ENCODE measurements around the gene PDGFB.

PDGFB gene

DNA sequence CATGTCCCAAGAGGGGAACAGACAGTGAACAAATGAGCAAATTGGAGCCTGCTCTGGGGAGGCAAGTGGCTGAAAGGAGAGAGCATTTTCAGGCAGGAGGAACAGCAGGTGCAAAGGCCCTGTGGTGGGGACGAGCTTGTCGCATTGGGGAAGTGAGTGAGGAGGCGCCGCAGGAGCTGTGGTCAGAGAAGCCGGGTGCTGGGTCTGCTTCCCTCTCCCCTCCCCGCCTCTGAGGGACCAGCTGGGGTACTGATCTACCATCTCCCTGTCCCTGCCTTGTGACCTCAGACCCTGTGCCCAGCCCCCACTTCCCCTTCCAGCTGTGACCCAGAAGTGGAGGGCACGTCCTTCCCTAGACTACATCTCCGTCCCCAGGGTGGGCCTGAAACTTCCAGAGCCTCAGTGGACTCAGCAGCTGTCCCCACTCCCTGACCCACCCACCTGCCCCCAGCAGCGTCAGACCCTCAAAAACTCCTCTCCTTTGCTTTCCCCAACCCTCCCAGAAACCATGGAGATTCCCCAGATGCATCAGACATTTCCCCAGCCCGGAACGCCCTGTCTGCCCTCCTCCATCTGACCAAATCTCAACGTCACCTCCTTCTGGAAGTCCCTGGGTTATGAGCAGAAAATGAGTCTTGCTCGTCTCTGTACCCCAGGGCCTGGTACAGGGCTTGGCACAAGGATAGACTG lies 19.7 kb upstream of the PDGFB start:
- Histone ChIP-seq H3K14ac (ENCODE audit: low read length in 2 of 2) (peak overlapping the region in 1 of 2 experiments; percentile 58), H2BK15ac (ENCODE audit: low read depth, poor library complexity, severe bottlenecking) (no peak overlapping the region), H3K4ac (ENCODE audit: low read depth in 1 of 2, low read length in 2 of 2) (no peak overlapping the region), H2BK12ac (ENCODE audit: low read length in 2 of 2) (no peak overlapping the region), H3K9me3 (ENCODE audit: control insufficient read depth, low read length) (peaks cover 8% of the 10 kb centered on the region), H3K79me1 (replicated peaks; ENCODE audit: low read length, poor library complexity, severe bottlenecking) (no peaks in the 10 kb centered on the region), H4K8ac (ENCODE audit: low read length) (no peak overlapping the region), H3K18ac (ENCODE audit: low read depth in 1 of 2, low read length in 2 of 2) (no peak overlapping the region), H3K27me3 (ENCODE audit: control insufficient read depth in 1 of 2, insufficient read depth in 1 of 2, low read length in 2 of 2) (no peaks in the 10 kb centered on the region), H3K9ac (ENCODE audit: low read length) (no peak overlapping the region), H3K4me2 (ENCODE audit: low read length, poor library complexity, severe bottlenecking) (no peak overlapping the region), H4K91ac (ENCODE audit: low read length) (no peak overlapping the region), H2AFZ (ENCODE audit: low read depth, low read length) (no peak overlapping the region), H3K4me1 (ENCODE audit: control insufficient read depth, insufficient read depth, low read depth, low read length) (peaks cover 13% of the 10 kb centered on the region), H3K36me3 (ENCODE audit: control insufficient read depth in 1 of 2, insufficient read depth in 2 of 2, low read depth in 1 of 2, low read length in 2 of 2) (no peaks in the 10 kb centered on the region), H3K4me3 (ENCODE audit: insufficient read depth in 1 of 2, low read depth in 1 of 2, low read length in 2 of 2) (no peak overlapping the region), H2BK120ac (ENCODE audit: low read depth, low read length) (no peak overlapping the region), H3K23ac (ENCODE audit: low read length in 2 of 2) (no peak overlapping the region), H3K27ac (ENCODE audit: low read length, poor library complexity, severe bottlenecking) (no peak overlapping the region), H2BK5ac (ENCODE audit: low read depth, low read length, poor library complexity, severe bottlenecking) (no peak overlapping the region), H2AK5ac (ENCODE audit: low read length, severe bottlenecking) (no peak overlapping the region)
- WGBS, result 89% methylated on average over 13 of the region's 13 CpGs
- no peak for DNase-seq

- no peak for DNase-seq
- H3K14ac ChIP-seq (ENCODE audit: low read length in 2 of 2), result peak overlapping the region in 1 of 2 experiments; percentile 58
- 92% methylated on average over 6 of the region's 10 CpGs for WGBS
- no peak overlapping the region for H2BK5ac ChIP-seq (ENCODE audit: low read depth, low read length, poor library complexity, severe bottlenecking)
- no peaks in the 10 kb centered on the region for H3K79me1 ChIP-seq (replicated peaks; ENCODE audit: low read length, poor library complexity, severe bottlenecking)
- no peak overlapping the region for H3K4ac ChIP-seq (ENCODE audit: low read depth in 1 of 2, low read length in 2 of 2)
- no peak overlapping the region for H3K4me3 ChIP-seq (ENCODE audit: insufficient read depth in 1 of 2, low read depth in 1 of 2, low read length in 2 of 2)
- H3K4me2 ChIP-seq (ENCODE audit: low read length, poor library complexity, severe bottlenecking), result no peak overlapping the region
- H3K9me3 ChIP-seq (ENCODE audit: control insufficient read depth, low read length), result peaks cover 8% of the 10 kb centered on the region
- H3K27me3 ChIP-seq (ENCODE audit: control insufficient read depth in 1 of 2, insufficient read depth in 1 of 2, low read length in 2 of 2), result no peaks in the 10 kb centered on the region
- no peak overlapping the region for H2BK15ac ChIP-seq (ENCODE audit: low read depth, poor library complexity, severe bottlenecking)
- peaks cover 7% of the 10 kb centered on the region for H3K4me1 ChIP-seq (ENCODE audit: control insufficient read depth, insufficient read depth, low read depth, low read length)
- H3K36me3 ChIP-seq (ENCODE audit: control insufficient read depth in 1 of 2, insufficient read depth in 2 of 2, low read depth in 1 of 2, low read length in 2 of 2), result no peaks in the 10 kb centered on the region
- H3K18ac ChIP-seq (ENCODE audit: low read depth in 1 of 2, low read length in 2 of 2), result no peak overlapping the region
- no peak overlapping the region for H3K9ac ChIP-seq (ENCODE audit: low read length)
- H2BK12ac ChIP-seq (ENCODE audit: low read length in 2 of 2), result no peak overlapping the region
- H2BK120ac ChIP-seq (ENCODE audit: low read depth, low read length), result no peak overlapping the region
- H2AFZ ChIP-seq (ENCODE audit: low read depth, low read length), result no peak overlapping the region
- H4K8ac ChIP-seq (ENCODE audit: low read length), result no peak overlapping the region
- H2AK5ac ChIP-seq (ENCODE audit: low read length, severe bottlenecking), result no peak overlapping the region
- no peak overlapping the region for H3K27ac ChIP-seq (ENCODE audit: low read length, poor library complexity, severe bottlenecking)
- no peak overlapping the region for H4K91ac ChIP-seq (ENCODE audit: low read length)
- no peak overlapping the region for H3K23ac ChIP-seq (ENCODE audit: low read length in 2 of 2)
Observed at GRCh38 chr22:39263626-39264348, 19.0 kb upstream of the PDGFB start.

GRCh38 chr22:39259666-39260065 lies 14.9 kb upstream of the PDGFB start:
- Histone ChIP-seq H3K4me3 (ENCODE audit: insufficient read depth in 1 of 2, low read depth in 1 of 2, low read length in 2 of 2) (no peak overlapping the region), H3K36me3 (ENCODE audit: control insufficient read depth in 1 of 2, insufficient read depth in 2 of 2, low read depth in 1 of 2, low read length in 2 of 2) (no peaks in the 10 kb centered on the region), H2BK5ac (ENCODE audit: low read depth, low read length, poor library complexity, severe bottlenecking) (no peak overlapping the region), H3K18ac (ENCODE audit: low read depth in 1 of 2, low read length in 2 of 2) (no peak overlapping the region), H2AK5ac (ENCODE audit: low read length, severe bottlenecking) (no peak overlapping the region), H3K79me1 (replicated peaks; ENCODE audit: low read length, poor library complexity, severe bottlenecking) (no peaks in the 10 kb centered on the region), H3K23ac (ENCODE audit: low read length in 2 of 2) (no peak overlapping the region), H4K8ac (ENCODE audit: low read length) (no peak overlapping the region), H2BK12ac (ENCODE audit: low read length in 2 of 2) (no peak overlapping the region), H4K91ac (ENCODE audit: low read length) (no peak overlapping the region), H3K14ac (ENCODE audit: low read length in 2 of 2) (no peak overlapping the region), H3K27me3 (ENCODE audit: control insufficient read depth in 1 of 2, insufficient read depth in 1 of 2, low read length in 2 of 2) (no peaks in the 10 kb centered on the region), H3K9ac (ENCODE audit: low read length) (no peak overlapping the region), H3K9me3 (ENCODE audit: control insufficient read depth, low read length) (peaks cover 8% of the 10 kb centered on the region), H2BK120ac (ENCODE audit: low read depth, low read length) (no peak overlapping the region), H3K27ac (ENCODE audit: low read length, poor library complexity, severe bottlenecking) (no peak overlapping the region), H3K4me2 (ENCODE audit: low read length, poor library complexity, severe bottlenecking) (no peak overlapping the region), H2BK15ac (ENCODE audit: low read depth, poor library complexity, severe bottlenecking) (no peak overlapping the region), H2AFZ (ENCODE audit: low read depth, low read length) (no peak overlapping the region), H3K4ac (ENCODE audit: low read depth in 1 of 2, low read length in 2 of 2) (no peak overlapping the region), H3K4me1 (ENCODE audit: control insufficient read depth, insufficient read depth, low read depth, low read length) (peaks cover 22% of the 10 kb centered on the region)
- DNase-seq, result no peak
- 96% methylated on average over 3 of the region's 4 CpGs for WGBS

- no peaks in the 10 kb centered on the region for H3K36me3 ChIP-seq (ENCODE audit: control insufficient read depth in 1 of 2, insufficient read depth in 2 of 2, low read depth in 1 of 2, low read length in 2 of 2)
- H3K27ac ChIP-seq (ENCODE audit: low read length, poor library complexity, severe bottlenecking), result no peak overlapping the region
- DNase-seq, result no peak
- peaks cover 38% of the 10 kb centered on the region for H3K4me1 ChIP-seq (ENCODE audit: control insufficient read depth, insufficient read depth, low read depth, low read length)
- H2BK120ac ChIP-seq (ENCODE audit: low read depth, low read length), result no peak overlapping the region
- H3K9ac ChIP-seq (ENCODE audit: low read length), result no peak overlapping the region
- no peaks in the 10 kb centered on the region for H3K27me3 ChIP-seq (ENCODE audit: control insufficient read depth in 1 of 2, insufficient read depth in 1 of 2, low read length in 2 of 2)
- 82% methylated on average over 16 of the region's 16 CpGs for WGBS
- no peak overlapping the region for H2BK15ac ChIP-seq (ENCODE audit: low read depth, poor library complexity, severe bottlenecking)
- H3K4ac ChIP-seq (ENCODE audit: low read depth in 1 of 2, low read length in 2 of 2), result no peak overlapping the region
- no peak overlapping the region for H3K4me2 ChIP-seq (ENCODE audit: low read length, poor library complexity, severe bottlenecking)
- H3K79me1 ChIP-seq (replicated peaks; ENCODE audit: low read length, poor library complexity, severe bottlenecking), result no peaks in the 10 kb centered on the region
- H2AK5ac ChIP-seq (ENCODE audit: low read length, severe bottlenecking), result no peak overlapping the region
- H4K8ac ChIP-seq (ENCODE audit: low read length), result no peak overlapping the region
- no peak overlapping the region for H3K18ac ChIP-seq (ENCODE audit: low read depth in 1 of 2, low read length in 2 of 2)
- no peak overlapping the region for H3K4me3 ChIP-seq (ENCODE audit: insufficient read depth in 1 of 2, low read depth in 1 of 2, low read length in 2 of 2)
- H3K23ac ChIP-seq (ENCODE audit: low read length in 2 of 2), result no peak overlapping the region
- no peak overlapping the region for H2BK12ac ChIP-seq (ENCODE audit: low read length in 2 of 2)
- no peak overlapping the region for H2AFZ ChIP-seq (ENCODE audit: low read depth, low read length)
- no peak overlapping the region for H3K14ac ChIP-seq (ENCODE audit: low read length in 2 of 2)
- no peak overlapping the region for H2BK5ac ChIP-seq (ENCODE audit: low read depth, low read length, poor library complexity, severe bottlenecking)
- peaks cover 8% of the 10 kb centered on the region for H3K9me3 ChIP-seq (ENCODE audit: control insufficient read depth, low read length)
- H4K91ac ChIP-seq (ENCODE audit: low read length), result no peak overlapping the region
Observed at GRCh38 chr22:39257901-39258475, 13.2 kb upstream of the PDGFB start.

Measured in mesenchymal stem cell (in vitro differentiated cells and primary cell).